Glutamatergic neuron (in vitro differentiated cells): ENCODE data around the gene SUGCT. TPM values are rescaled to one million over a fixed set of nuclear protein-coding genes. Genes with fewer than 3 reads are reported as not detected.

Source experiments
- DNase-seq: peaks from one replicate; pipeline ENCODE4 v3.0.0; 2022
- H3K27ac Mint-ChIP-seq: one replicate; pipeline ENCODE4 v1.8.0; 2020; ENCODE audit warnings: mild to moderate bottlenecking, mixed read lengths, inconsistent platforms; ENCODE audit not compliant: unreplicated experiment
- H3K27me3 Mint-ChIP-seq: one replicate; pipeline ENCODE4 v1.8.0; 2020; ENCODE audit warnings: mild to moderate bottlenecking, moderate library complexity, mixed read lengths, inconsistent platforms; ENCODE audit not compliant: unreplicated experiment
- H3K36me3 Mint-ChIP-seq: one replicate; pipeline ENCODE4 v1.8.0; 2020; ENCODE audit warnings: mild to moderate bottlenecking, mixed read lengths, inconsistent platforms; ENCODE audit not compliant: unreplicated experiment
- H3K4me1 Mint-ChIP-seq: one replicate; pipeline ENCODE4 v1.8.0; 2020; ENCODE audit warnings: mild to moderate bottlenecking, low read depth, mixed read lengths, inconsistent platforms; ENCODE audit not compliant: unreplicated experiment
- H3K4me3 Mint-ChIP-seq: one replicate; pipeline ENCODE4 v1.8.0; 2020; ENCODE audit warnings: mild to moderate bottlenecking, mixed read lengths, inconsistent platforms; ENCODE audit not compliant: unreplicated experiment
- H3K9me3 Mint-ChIP-seq: one replicate; pipeline ENCODE4 v1.8.0; 2020; ENCODE audit warnings: mild to moderate bottlenecking, moderate library complexity, mixed read lengths, inconsistent platforms; ENCODE audit not compliant: unreplicated experiment
- CTCF ChIP-seq: fragments of 200-600 bp; sonication (generic); IDR thresholded peaks from one replicate; pipeline ENCODE4 v1.5.0; 2021; ENCODE audit not compliant: partially characterized antibody, unreplicated experiment
- total RNA-seq: library from RNA; stranded (reverse); fragmentation: NEBNext Ultra II Directional; extraction: Animal tissue kit (Norgen Biotek cat#: 25700); gene quantifications from one replicate; pipeline ENCODE4 v1.2.1, GENCODE V29; 2021; ENCODE audit not compliant: unreplicated experiment

Gene SUGCT
- total RNA-seq, 1 donor from 2014 or later: 1.2 TPM

- H3K27ac Mint-ChIP-seq: no peak overlapping the region
Observed at GRCh38 chr7:40499718-40500117, 364.9 kb downstream of the SUGCT start.

GRCh38 chr7:40500219-40500618 is 365.4 kb downstream of the SUGCT start:
- H3K4me1 Mint-ChIP-seq: no peaks in the 10 kb centered on the region
- H3K4me3 Mint-ChIP-seq: no peak overlapping the region
- H3K9me3 Mint-ChIP-seq: no peaks in the 10 kb centered on the region
- DNase-seq: no peak
- no peaks in the 10 kb centered on the region for H3K36me3 Mint-ChIP-seq
- TF ChIP-seq CTCF: no peak
- H3K27me3 Mint-ChIP-seq: no peaks in the 10 kb centered on the region
- H3K27ac Mint-ChIP-seq: no peak overlapping the region

More at GRCh38 chr7:40499718-40500117, 364.9 kb downstream of the SUGCT start:
- no peak for DNase-seq
- no peaks in the 10 kb centered on the region for H3K36me3 Mint-ChIP-seq
- H3K9me3 Mint-ChIP-seq: no peaks in the 10 kb centered on the region
- H3K4me3 Mint-ChIP-seq: no peak overlapping the region
- TF ChIP-seq CTCF: no peak
- H3K27me3 Mint-ChIP-seq: no peaks in the 10 kb centered on the region
- no peaks in the 10 kb centered on the region for H3K4me1 Mint-ChIP-seq

GRCh38 chr7:40502359-40502758 is 367.6 kb downstream of the SUGCT start:
- Mint-ChIP-seq H3K27ac (no peak overlapping the region), H3K9me3 (no peaks in the 10 kb centered on the region)

DNA sequence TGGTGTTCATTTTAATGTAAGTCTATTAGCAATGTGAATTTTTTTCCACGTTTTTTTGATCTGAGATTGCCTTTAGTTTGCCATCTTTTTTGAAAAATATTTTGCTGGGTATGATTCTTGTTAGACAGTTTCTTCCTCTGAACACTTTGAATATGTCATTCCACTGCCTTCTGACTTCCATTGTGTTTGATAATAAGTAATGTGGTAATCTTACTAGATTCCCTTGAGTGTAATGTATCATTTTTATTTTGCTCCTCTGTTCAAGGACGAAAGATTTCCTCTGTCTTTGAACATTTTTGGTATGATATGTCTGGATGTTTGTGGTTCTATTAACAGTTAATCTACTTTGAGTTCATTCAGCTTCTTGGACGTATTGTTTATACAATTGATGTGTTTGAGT is 371.4 kb downstream of the SUGCT start:
- Mint-ChIP-seq H3K27ac (no peak overlapping the region), H3K36me3 (no peaks in the 10 kb centered on the region), H3K4me3 (no peak overlapping the region), H3K4me1 (no peaks in the 10 kb centered on the region), H3K27me3 (no peaks in the 10 kb centered on the region), H3K9me3 (peaks cover 2% of the 10 kb centered on the region)
- no peak for DNase-seq
- no peak for TF ChIP-seq CTCF

More at GRCh38 chr7:40502359-40502758, 367.6 kb downstream of the SUGCT start:
- no peaks in the 10 kb centered on the region for H3K27me3 Mint-ChIP-seq
- H3K4me3 Mint-ChIP-seq: no peak overlapping the region
- H3K36me3 Mint-ChIP-seq: no peaks in the 10 kb centered on the region
- H3K4me1 Mint-ChIP-seq: no peaks in the 10 kb centered on the region
- no peak for DNase-seq
- no peak for TF ChIP-seq CTCF

GRCh38 chr7:40507166-40507565 is 372.4 kb downstream of the SUGCT start:
- no peak for TF ChIP-seq CTCF
- no peaks in the 10 kb centered on the region for H3K27me3 Mint-ChIP-seq

More at GRCh38 chr7:40507166-40507565, 372.4 kb downstream of the SUGCT start:
- Mint-ChIP-seq H3K9me3 (peaks cover 2% of the 10 kb centered on the region), H3K36me3 (no peaks in the 10 kb centered on the region), H3K4me1 (no peaks in the 10 kb centered on the region), H3K27ac (no peak overlapping the region), H3K4me3 (no peak overlapping the region)
- DNase-seq: no peak
